GM23248 (cell line): ENCODE results near the gene SZT2. TPM values are rescaled to one million over a fixed set of nuclear protein-coding genes. Genes with fewer than 3 reads are reported as not detected.

Experiments used
- DNase-seq: peaks from one replicate; pipeline ENCODE4 v3.0.0-alpha.2; 2015
- H2AFZ ChIP-seq: fragments of 200-600 bp; sonication (generic); 2 replicates; pipeline ENCODE4 v1.6.1; 2016; ENCODE audit warnings: antibody characterized with exemption
- H3F3A ChIP-seq: fragments of 200-600 bp; sonication (generic); 2 replicates; pipeline ENCODE4 v1.6.1; 2016; ENCODE audit warnings: mild to moderate bottlenecking, antibody characterized with exemption, mixed run types; ENCODE audit not compliant: insufficient read depth
- H3K27ac ChIP-seq: fragments of 200-600 bp; sonication (generic); 2 replicates; pipeline ENCODE4 v1.5.1; 2016; ENCODE audit warnings: mild to moderate bottlenecking
- H3K27me3 ChIP-seq: fragments of 200-600 bp; sonication (generic); replicated peaks from 2 replicates; pipeline ENCODE4 v1.6.1; 2016; ENCODE audit warnings: mild to moderate bottlenecking; ENCODE audit not compliant: insufficient read depth
- H3K36me3 ChIP-seq: fragments of 200-600 bp; sonication (generic); 2 replicates; pipeline ENCODE4 v1.6.1; 2016; ENCODE audit warnings: low read depth, mild to moderate bottlenecking
- H3K4me1 ChIP-seq: fragments of 200-600 bp; sonication (generic); 2 replicates; pipeline ENCODE4 v1.6.1; 2016; ENCODE audit warnings: mild to moderate bottlenecking; ENCODE audit not compliant: insufficient read depth
- H3K4me2 ChIP-seq: fragments of 200-600 bp; sonication (generic); one replicate; pipeline ENCODE4 v1.6.1; 2016; ENCODE audit warnings: mild to moderate bottlenecking; ENCODE audit not compliant: unreplicated experiment
- H3K4me3 ChIP-seq: fragments of 200-600 bp; sonication (generic); 2 replicates; pipeline ENCODE4 v1.5.1; 2016; ENCODE audit warnings: mild to moderate bottlenecking
- H3K79me2 ChIP-seq: fragments of 200-600 bp; sonication (generic); 2 replicates; pipeline ENCODE4 v1.6.1; 2016; ENCODE audit warnings: mild to moderate bottlenecking; ENCODE audit not compliant: insufficient read depth
- H3K9ac ChIP-seq: fragments of 200-600 bp; sonication (generic); 2 replicates; pipeline ENCODE4 v1.6.1; 2016; ENCODE audit warnings: mild to moderate bottlenecking
- H3K9me2 ChIP-seq: fragments of 200-600 bp; sonication (generic); 2 replicates; pipeline ENCODE4 v1.6.1; 2016; ENCODE audit warnings: mixed run types, mild to moderate bottlenecking, moderate library complexity; ENCODE audit not compliant: insufficient read depth
- H3K9me3 ChIP-seq: fragments of 200-600 bp; sonication (generic); one replicate; pipeline ENCODE4 v1.6.1; 2017; ENCODE audit warnings: low read depth
- H4K20me1 ChIP-seq: fragments of 200-600 bp; sonication (generic); 2 replicates; pipeline ENCODE4 v1.6.0; 2016; ENCODE audit not compliant: insufficient read depth
- EZH2 ChIP-seq: fragments of 200-600 bp; sonication (generic); IDR thresholded peaks from 2 replicates; pipeline ENCODE4 v1.6.1; 2018; ENCODE audit warnings: antibody characterized with exemption, mild to moderate bottlenecking; ENCODE audit not compliant: insufficient read depth, poor library complexity, severe bottlenecking
- EZH2phosphoT487 ChIP-seq: fragments of 200-600 bp; sonication (generic); IDR thresholded peaks from 2 replicates; pipeline ENCODE4 v1.6.1; 2018; ENCODE audit warnings: antibody characterized with exemption, moderate library complexity, mild to moderate bottlenecking, low read depth; ENCODE audit not compliant: insufficient read depth
- WGBS, 2 experiments: methylation state at CpG; one replicate each; pipeline ENCODE4 v1.1.6; 2015 to 2017; ENCODE audit warnings: low lambda C conversion rate in 2 of 2, low coverage in 1 of 2; ENCODE audit errors: missing lambda C conversion rate in 2 of 2; 5-methylcytosine and 5-hydroxymethylcytosine counted together
- in situ Hi-C: fragments of 300-500 bp; cut with MboI; formaldehyde crosslinking; loops from 2 replicates; pipeline ENCODE4 v1.15.0; 2020
- polyA plus RNA-seq: library from polyadenylated mRNA; unstranded; fragments of >200 nt; fragmentation: Nextera tagmentation; extraction: Ambion mirVana; gene quantifications from 2 replicates; pipeline ENCODE4 v1.2.1, GENCODE V29; 2016
- total RNA-seq: library from RNA; depleted of rRNA; stranded (reverse); fragments of >200 nt; shearing (Covaris generic); gene quantifications from 2 replicates; pipeline ENCODE4 v1.2.3, GENCODE V29; 2014

SZT2 gene
- total and polyA plus RNA-seq, 2 experiments from 2014 or later: 6.4 to 12.6 TPM

DNA sequence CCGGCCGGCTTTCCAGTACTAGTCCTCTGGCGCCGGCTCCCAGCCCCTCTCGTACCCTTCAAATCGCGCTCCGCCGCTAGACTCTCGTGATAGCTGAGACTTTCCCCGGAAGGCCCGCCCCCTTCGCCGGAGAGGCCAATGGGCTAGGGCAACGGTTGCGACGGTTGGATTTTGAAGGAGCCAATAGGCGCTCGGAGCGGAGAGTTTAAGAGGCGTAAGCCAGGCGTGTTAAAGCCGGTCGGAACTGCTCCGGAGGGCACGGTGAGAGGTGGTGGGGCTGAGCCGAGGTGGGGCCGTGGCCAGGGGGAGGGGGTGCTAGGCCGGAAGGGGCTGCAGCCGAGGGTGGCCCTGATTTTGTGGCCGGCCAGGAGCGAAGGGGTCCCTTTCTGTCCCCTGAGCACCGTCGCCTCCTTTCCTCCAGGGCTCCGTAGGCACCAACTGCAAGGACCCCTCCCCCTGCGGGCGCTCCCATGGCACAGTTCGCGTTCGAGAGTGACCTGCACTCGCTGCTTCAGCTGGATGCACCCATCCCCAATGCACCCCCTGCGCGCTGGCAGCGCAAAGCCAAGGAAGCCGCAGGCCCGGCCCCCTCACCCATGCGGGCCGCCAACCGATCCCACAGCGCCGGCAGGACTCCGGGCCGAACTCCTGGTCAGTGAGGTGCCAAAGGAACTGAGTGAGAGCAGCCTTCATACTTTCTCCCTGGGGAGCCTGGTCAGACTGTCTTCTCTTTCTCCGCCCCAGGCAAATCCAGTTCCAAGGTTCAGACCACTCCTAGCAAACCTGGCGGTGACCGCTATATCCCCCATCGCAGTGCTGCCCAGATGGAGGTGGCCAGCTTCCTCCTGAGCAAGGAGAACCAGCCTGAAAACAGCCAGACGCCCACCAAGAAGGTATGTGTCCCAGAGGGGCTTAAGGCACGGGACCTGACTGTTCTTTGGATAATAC, 30.7 kb upstream of the SZT2 start, which contains the start of gene CDC20:
CDC20 (plus strand) TSS at position 236 of the 948 bp plus-strand sequence; CDS start at position 471, 235 bp downstream.
- Histone ChIP-seq H3K27ac (peak within 1 kb of the TSS; percentile 92), H3K4me3 (peak within 1 kb of the TSS; percentile 97), H3F3A (peaks cover 48% of the 10 kb centered on the region), H3K36me3 (peaks cover 12% of the 10 kb centered on the region; the same call in 1 of the 2 replicates), H3K4me1 (peaks cover 12% of the 10 kb centered on the region), H2AFZ (peak within 1 kb of the TSS; percentile 100), H3K4me2 (peak within 1 kb of the TSS; percentile 92), H4K20me1 (no peaks in the 10 kb centered on the region), H3K79me2 (peaks cover 50% of the 10 kb centered on the region), H3K9ac (peak within 1 kb of the TSS; percentile 95), H3K27me3 (no peaks in the 10 kb centered on the region), H3K9me2 (no peaks in the 10 kb centered on the region), H3K9me3 (no peaks in the 10 kb centered on the region)
- in situ Hi-C loops: no loop called here
- TF ChIP-seq EZH2phosphoT487 (no peak), EZH2 (no peak)
- 1 to 3% methylated on average over 52 to 57 of the region's 59 CpGs for WGBS, 2 experiments
- DNase-seq: peak; percentile 100

GRCh38 chr1:43359696-43360095, 30.0 kb upstream of the SZT2 start:
- peak overlapping the region; percentile 92 for H3K4me2 ChIP-seq
- H3K9me2 ChIP-seq: no peaks in the 10 kb centered on the region
- H3K4me1 ChIP-seq: peaks cover 12% of the 10 kb centered on the region
- peak overlapping the region; percentile 95 for H3K9ac ChIP-seq
- WGBS, 2 experiments: 40 to 47% methylated on average over 11 of the region's 11 CpGs
- no peaks in the 10 kb centered on the region for H4K20me1 ChIP-seq
- peaks cover 54% of the 10 kb centered on the region for H3F3A ChIP-seq
- H3K27me3 ChIP-seq: no peaks in the 10 kb centered on the region
- no peak for DNase-seq
- H3K4me3 ChIP-seq: peak overlapping the region; percentile 97
- peaks cover 15% of the 10 kb centered on the region; the same call in 1 of the 2 replicates for H3K36me3 ChIP-seq
- peak overlapping the region; percentile 55; the same call in 1 of the 2 replicates for H3K27ac ChIP-seq
- TF ChIP-seq EZH2 (no peak), EZH2phosphoT487 (no peak)
- in situ Hi-C loops: no loop called here
- no peak overlapping the region for H2AFZ ChIP-seq
- H3K9me3 ChIP-seq: no peaks in the 10 kb centered on the region
- peaks cover 57% of the 10 kb centered on the region for H3K79me2 ChIP-seq

DNA sequence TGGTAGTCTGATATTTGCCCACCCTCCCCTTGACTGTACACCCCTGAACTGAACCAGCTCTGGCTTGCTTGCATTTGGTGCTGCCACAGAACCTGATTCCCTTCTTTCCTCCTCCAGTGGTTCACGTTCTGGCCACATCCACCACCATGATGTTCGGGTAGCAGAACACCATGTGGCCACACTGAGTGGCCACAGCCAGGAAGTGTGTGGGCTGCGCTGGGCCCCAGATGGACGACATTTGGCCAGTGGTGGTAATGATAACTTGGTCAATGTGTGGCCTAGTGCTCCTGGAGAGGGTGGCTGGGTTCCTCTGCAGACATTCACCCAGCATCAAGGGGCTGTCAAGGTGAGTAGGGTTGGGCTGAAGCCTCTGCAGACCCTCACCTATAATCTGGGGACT, 29.1 kb upstream of the SZT2 start:
- no peaks in the 10 kb centered on the region for H4K20me1 ChIP-seq
- in situ Hi-C loops: no loop called here
- H3K9ac ChIP-seq: no peak overlapping the region
- no peaks in the 10 kb centered on the region for H3K9me3 ChIP-seq
- no peak for TF ChIP-seq EZH2phosphoT487
- no peaks in the 10 kb centered on the region for H3K9me2 ChIP-seq
- WGBS, 2 experiments: 75 to 77% methylated on average over 4 of the region's 4 CpGs
- peak overlapping the region; percentile 92 for H3K4me2 ChIP-seq
- H3K79me2 ChIP-seq: peaks cover 66% of the 10 kb centered on the region
- peaks cover 61% of the 10 kb centered on the region for H3F3A ChIP-seq
- peaks cover 20% of the 10 kb centered on the region for H3K36me3 ChIP-seq
- no peak for DNase-seq
- no peaks in the 10 kb centered on the region for H3K27me3 ChIP-seq
- H2AFZ ChIP-seq: no peak overlapping the region
- no peak overlapping the region for H3K27ac ChIP-seq
- peak overlapping the region; percentile 97 for H3K4me3 ChIP-seq
- peaks cover 12% of the 10 kb centered on the region for H3K4me1 ChIP-seq

DNA sequence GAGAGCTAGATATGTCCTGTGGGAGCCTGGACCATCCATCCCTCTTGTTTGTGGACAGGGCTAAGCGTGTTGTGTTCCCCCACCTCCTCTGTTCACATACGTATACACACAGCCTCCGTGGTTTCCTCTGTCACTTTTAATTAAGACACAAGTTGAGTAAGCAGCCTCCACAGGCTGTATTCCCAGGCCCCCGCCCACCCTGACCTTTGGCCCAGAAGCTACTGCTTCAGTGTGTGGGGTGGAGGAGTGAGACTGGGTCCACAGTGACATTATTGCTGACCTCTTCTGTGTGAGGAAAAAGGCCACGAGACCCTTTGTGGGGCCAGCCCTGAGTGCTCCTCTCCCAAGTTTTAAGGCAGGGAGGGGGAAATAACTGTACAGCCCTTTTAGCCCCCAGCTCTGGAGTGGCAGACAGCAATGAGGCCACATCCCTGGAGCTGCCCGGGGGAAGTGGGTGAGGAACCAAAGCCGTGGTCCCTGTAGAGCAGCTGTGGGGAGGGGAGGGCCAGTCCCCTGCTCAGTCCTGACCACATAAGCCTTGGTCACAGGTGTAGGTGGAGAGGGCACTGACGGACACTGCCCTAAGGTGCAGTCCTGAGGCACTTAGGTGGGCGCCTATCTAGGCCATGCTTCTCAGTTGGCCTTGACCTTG, 26.3 kb upstream of the SZT2 start:
- H3K9me2 ChIP-seq: no peaks in the 10 kb centered on the region
- peaks cover 20% of the 10 kb centered on the region for H3K36me3 ChIP-seq
- no peak overlapping the region for H3K4me3 ChIP-seq
- no peaks in the 10 kb centered on the region for H4K20me1 ChIP-seq
- no peak overlapping the region for H2AFZ ChIP-seq
- H3F3A ChIP-seq: peaks cover 54% of the 10 kb centered on the region
- H3K4me1 ChIP-seq: peaks cover 13% of the 10 kb centered on the region
- H3K9me3 ChIP-seq: no peaks in the 10 kb centered on the region
- no peak for DNase-seq
- H3K79me2 ChIP-seq: peaks cover 87% of the 10 kb centered on the region
- no peaks in the 10 kb centered on the region for H3K27me3 ChIP-seq
- no peak for TF ChIP-seq EZH2
- no peak for TF ChIP-seq EZH2phosphoT487
- no peak overlapping the region for H3K9ac ChIP-seq
- H3K4me2 ChIP-seq: no peak overlapping the region
- 76 to 84% methylated on average over 9 of the region's 9 CpGs for WGBS, 2 experiments
- no peak overlapping the region for H3K27ac ChIP-seq
- in situ Hi-C loops: no loop called here
